NCI-H345 (cell line): ENCODE results near the gene LMO1.

Experiments used
- DNase-seq: peaks from one replicate; lab custom pipeline; 2025; lab: John Stamatoyannopoulos, UW

LMO1 gene

DNA sequence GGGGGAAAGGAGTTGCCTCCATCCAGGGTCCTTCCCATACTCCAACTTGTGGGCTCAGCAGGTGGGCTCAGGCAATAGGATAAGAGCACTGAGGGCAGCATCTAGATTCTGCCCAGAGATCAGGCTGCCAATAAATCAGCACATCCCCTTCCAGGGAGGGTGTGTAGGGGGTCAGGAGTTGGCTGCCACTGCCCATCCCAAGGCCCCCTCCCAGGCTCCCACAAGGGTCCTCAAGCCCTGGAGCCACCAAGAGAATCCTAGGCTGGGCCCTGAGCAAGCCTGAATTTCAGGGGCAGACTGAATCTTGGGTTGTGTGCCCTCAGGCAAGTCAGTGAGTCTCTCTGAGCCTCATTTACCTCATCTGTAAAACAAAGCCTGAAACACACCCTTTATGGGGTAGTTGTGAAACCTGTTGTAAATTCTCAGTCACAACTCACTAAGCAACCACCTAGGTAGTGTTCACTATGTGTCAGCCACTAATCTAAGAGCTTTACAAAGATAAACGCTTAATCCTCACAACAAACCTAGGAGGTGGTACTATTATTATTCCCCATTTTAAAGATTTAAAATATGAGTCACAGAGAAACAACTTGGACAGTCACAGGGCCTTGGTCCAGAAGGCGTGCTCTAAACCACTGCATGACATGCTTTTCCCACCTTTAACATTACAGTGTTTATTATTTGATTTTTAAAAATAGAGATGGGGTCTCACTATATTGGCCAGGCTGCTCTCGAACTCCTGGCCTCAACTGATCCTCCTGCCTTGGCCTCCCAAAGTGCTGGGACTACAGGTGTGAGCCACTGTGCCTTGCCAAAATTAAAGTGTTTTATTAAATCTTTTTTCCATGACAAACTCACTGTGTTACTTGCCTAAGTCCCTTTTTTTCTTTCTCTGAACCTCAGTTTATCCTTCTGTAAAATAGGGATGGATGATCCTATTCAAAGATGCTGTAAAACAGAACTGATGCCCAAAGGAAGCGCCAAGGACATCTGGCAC, 36.2 kb downstream of the LMO1 start:
- no peak for DNase-seq

DNA sequence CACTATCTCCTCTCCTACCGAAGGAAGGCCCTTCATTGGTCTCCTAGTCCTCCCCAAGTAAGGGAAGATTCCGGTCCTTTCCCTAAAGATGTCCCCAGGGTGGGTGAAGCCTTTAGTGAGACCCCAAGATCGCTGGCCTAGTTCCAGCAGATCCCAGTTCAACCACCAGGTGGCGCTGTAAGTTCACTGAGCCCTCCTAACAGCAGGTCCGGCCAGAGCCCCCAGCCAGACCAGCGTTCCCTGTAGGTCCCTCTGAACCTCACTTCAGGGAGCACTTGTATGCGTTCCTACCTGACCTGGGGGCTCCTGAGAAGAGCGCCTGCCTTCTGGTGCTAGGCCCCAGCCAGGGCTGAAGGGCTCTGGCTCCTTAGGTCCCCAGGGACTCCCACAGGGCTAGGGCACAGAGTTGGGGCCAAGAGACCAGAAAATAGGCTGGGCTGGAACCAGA, 38.1 kb downstream of the LMO1 start:
- peak; percentile 74 for DNase-seq

DNA sequence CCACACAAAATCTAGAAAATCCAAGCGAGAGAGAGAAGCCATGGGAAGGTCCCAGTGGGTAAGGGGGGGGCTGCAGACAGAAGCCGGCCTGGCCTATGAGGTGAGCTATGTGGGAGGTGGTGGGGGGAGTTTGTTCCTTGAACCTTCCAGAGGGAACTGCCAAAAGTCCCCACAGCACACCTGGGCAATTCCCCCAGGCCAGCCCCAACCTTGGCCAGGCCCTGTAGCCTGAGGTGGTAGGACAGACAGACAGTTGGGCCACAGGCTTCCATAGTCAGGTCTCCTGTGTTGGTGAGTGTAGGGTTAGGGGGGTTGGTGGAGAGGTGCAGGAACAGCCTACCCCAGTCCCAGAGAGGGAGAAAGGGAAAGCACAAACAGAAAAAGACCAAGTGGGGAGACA, 39.0 kb downstream of the LMO1 start:
- no peak for DNase-seq

DNA sequence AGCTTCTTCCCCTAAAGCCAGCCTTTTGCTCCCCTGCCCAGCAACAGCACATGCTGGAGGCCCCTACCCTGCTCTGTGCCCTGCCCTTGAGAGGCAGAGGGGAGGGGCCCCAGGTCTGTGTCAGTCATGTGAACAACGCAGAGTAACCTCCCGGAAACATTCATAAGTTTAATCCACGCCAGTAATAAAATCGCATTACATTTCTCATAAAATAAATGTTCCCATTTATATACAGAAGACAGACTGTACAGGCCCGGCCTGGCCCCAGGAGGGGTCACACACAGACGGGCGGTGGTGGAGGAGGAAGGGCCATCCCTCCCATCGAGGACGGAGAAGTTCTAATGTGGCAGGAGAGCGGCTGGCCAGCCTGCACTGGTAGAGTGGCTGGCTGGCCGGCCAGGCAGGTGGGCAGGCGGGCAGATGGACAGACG, 39.5 kb downstream of the LMO1 start:
- no peak for DNase-seq

DNA sequence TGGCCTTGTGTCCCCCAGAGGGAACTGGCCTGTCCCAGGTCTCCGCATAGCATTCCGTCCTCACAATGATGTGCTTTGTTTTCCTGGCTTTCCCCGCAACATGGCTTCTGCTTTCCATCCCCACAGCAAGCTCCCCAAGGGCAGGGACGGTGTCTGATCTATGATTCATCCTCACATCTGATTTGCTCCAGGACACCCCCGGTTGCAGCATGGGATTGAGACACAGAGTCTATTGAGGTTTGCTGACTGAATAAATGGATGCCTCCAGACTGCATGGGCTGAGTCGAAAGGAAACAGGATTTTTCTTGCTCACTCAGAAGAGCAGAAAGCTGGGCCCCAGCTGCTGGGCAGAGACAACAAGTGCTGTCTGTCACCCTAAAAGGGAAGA, 40.2 kb downstream of the LMO1 start:
- no peak for DNase-seq

DNA sequence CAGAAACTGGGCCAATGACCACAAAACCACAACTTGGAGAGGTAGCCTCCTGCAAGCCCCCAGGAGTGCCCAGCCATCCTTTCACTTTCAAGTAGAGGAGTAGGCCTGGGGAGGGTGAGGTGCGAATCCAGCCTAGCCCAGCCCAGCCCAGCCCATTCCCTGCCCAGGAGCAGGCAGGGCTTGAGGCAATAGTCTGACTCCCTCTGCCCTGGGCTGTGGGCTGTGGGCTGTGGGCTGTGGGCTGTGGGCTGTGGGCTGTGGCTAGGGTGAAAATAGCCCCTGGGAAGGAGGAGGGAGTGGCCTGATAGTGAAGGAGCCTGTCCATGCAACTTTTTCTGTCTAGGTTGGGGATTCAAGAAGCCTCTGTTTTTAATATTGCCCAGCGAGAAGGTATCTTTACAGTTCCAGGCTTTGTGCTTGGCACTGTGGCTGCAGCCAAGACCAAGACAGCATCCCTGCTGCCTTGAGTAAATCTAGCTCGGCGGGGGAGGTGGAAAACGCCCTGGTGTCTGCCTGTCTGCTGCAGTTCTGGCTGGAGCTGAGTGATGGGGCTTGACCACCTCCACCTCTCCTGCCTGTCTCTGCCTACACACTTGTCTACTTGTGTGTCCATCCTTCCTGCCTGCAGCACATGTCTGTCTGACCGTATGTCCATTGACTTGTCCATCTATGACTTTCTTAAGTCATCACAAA, 40.7 kb downstream of the LMO1 start:
- no peak for DNase-seq

DNA sequence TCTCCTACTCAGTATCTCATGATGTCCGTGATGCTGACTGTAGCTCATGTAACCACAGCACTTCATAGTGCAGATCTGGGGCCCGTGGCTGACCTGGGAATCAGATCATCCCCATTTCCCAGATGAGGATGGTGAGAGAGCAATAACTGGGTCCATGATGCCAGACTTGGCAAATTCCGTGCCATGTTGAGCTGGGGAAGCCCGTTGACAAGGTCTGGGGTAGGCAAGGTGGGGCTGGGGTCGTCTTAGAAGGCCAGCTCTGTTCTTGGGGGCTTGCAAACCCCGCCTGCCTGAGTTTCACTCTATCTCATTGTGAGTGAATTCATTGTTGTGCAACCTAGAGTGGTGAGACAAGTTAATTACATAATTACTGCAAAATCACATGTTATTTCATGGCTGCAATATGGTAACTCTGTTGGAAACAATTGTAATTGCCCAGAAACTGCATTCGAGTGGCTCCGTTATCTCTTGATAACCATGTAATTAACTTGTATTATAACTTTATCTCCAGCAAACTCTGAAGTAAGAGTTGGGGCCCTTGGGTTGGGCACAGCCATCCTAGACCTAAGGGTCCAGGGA, 41.7 kb downstream of the LMO1 start:
- DNase-seq: no peak

DNA sequence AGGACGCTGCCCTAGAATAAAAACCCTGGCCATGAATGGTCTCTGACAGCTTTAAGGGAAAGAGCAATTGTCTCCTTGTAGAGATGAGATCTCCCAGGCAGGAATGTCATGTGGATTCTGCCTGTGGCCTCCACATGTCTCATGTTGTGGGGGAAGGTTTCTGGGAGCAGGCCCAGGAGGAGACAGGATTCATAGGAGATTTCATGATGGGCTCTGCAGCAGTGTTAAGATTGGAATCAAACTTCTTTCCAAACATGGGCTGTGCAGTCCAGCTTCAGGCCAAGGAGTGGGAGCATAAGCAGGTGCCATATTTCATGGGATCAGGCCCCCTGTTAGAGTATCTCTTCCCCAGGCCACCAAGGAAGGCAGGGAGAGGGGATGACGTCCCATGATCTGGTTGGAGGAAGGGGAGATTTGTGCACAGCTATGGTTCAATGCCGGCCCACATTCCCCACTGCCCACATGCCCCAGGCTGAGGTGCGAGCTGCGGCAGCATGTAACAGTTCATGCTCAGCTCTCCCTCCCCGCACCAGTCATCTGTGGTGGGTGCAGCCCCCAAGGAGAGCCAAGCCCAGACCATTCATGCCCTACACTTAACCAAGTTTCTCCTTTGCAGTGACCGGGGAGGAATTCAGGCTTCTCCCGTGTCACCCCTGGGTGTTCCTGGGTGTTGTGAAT, 42.5 kb downstream of the LMO1 start:
- DNase-seq: no peak

DNA sequence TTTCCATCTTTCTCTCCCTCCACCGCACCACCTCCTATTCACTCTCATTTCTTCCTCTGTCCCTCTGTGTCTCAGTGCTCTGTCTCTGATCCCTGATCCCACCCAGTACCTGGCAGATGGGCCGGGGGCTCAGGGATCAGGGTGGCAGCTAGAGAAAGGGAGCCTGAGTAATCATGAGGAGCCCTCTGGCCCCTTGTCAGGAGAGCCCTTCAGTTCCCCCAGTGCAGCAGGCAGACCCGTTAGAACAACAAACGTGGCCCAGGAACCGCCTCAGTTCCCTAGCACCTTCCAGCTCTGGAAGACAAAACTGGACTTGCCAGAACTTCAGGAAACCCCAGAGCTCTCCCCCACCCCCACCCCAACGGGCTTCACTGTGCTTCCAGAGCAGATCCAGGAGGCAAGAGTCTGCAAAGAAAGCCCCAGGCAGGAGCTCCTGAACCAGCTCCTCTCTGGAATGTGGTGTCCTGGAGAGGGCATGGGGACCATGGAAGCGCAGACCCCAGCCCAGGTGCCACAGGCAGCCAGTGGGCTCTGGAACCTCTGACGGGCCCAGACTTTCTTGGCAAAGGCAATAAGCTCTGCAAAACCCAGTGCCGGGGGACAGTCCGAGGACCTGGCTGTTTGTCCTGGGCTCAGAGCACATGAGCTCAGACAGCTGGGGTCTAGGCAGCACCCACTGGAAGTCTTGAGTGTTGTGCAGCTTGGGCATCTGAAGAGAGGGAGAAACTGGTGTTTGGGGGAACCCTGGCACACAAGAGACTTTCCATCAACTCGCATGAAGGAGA, 43.2 kb downstream of the LMO1 start:
- no peak for DNase-seq

DNA sequence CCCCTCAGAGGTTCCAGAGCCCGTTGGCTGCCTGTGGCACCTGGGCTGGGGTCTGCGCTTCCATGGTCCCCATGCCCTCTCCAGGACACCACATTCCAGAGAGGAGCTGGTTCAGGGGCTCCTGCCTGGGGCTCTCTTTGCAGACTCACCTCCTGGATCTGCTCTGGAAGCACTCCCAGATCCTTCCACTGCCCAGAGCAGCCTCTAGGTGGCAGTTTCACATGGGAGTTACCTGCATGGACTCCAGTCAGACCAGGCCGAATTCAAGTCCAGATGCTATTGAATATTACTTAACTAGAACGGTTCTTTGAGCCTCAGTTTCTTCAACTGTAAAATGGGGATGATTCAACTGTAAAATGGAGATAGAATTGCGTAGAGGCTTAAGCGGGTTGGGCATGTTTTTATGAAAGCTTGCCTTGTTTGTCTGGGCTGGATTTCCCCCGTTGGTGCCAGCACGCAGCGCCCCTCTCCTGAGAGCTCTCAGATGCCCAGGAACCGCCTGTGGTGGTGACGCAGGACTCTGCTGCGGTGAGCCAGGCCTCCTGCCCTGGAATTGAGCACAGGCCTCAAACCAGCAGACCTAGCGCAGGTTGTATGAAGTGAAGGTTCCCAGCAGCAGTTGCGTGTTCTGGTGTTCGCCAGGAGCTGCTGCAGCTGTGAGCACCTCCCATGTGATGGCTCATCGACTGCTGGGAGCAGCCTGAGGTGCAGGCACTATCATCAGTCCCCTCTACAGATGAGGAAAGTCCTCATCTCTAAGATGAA, 44.2 kb downstream of the LMO1 start:
- DNase-seq: peak; percentile 39

DNA sequence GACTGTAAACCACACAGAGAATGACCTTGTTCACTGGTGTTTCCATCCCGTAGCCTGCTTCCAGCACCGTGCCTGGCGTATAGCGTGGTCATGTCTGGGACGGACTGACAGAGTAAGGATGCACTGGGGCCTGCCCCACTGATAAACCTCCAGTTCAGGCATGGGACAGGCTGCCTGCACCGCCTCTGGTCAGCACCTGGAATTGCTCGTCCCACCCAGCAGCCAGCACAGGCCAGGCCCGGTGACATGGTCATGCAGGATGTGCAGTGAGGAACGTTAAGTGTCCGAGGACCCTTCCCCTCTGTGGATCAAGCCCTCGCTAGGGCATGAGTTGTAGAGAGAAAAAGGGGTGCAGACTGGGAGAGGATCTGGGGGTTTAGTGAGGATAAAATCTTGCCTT, 44.8 kb downstream of the LMO1 start:
- DNase-seq: no peak

DNA sequence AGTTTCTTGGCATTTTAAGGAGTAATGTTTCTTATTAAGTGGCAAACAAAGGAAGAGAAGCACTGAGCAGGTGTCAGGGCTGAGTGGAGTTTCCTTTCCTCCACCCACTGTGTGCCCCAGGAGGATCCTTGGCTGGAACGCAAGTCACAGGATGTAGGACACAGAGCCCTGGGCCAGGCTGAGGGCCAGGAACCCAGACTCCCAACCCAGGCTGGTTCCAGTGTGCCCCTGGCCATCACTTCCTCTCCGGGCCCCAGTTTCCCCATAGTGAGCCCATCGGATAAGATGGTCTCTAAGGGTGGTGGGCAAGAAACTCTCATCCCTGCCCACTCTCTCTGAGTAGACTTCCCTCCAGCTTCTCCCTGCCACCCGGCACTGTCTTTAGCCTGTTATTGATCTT, 45.3 kb downstream of the LMO1 start:
- DNase-seq: no peak

DNA sequence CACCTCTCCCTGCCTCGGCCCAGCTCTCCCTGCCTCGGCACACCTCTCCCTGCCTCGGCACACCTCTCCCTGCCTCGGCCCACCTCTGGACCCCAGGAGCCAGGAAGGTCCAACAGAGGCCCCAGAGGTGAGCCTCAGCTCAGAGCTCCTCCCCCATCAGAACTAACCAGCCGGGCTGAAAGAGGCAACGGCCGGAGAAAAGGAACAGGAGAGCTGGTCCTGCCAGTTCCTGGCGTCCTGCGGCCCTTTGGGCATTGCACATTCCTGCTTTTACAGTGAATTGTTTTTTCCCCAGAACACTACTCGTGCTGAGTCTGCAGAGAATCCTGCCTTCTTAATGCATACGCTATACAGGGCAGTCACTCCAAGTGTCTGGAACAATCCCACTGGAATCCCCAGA, 45.8 kb downstream of the LMO1 start:
- DNase-seq: no peak

DNA sequence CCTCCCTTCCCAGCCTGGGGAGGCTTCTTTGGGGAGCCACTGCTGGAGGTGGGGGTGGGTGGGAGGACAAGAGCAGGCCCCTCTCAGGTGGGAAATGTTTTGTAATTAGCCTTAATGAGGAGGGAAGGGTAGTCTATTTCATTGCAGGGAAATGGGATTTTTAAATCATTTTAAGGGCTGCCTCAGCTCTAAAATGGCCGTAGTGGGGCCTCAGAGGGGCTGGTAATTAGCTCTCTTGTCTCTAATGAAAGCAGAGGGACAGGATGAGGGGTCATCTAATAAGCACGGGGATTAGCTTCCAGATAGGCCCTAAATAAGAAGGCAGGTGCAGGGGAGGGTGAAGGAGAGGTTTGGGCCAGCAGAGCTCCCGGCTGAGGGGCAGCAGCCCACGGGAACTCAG, 46.5 kb downstream of the LMO1 start:
- DNase-seq: no peak

DNA sequence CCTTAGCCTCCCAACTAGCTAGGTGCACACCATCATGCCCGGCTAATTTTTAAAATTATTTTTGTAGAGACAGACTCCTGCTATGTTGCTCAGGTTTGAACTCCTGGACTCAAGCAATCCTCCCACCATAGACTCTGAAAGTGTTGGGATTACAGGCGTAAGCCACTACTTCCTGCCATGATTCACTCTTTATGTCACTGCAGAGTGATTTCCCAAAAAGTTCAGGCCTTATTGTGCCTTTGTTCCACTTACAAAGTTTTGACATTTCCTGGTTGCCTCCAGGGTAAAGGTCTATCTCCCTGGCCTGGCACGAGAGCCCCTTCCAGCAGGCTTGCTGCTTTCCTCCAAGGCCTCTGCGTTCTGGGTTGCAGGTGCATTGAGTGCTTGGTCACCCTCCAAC, 50.3 kb downstream of the LMO1 start:
- no peak for DNase-seq

DNA sequence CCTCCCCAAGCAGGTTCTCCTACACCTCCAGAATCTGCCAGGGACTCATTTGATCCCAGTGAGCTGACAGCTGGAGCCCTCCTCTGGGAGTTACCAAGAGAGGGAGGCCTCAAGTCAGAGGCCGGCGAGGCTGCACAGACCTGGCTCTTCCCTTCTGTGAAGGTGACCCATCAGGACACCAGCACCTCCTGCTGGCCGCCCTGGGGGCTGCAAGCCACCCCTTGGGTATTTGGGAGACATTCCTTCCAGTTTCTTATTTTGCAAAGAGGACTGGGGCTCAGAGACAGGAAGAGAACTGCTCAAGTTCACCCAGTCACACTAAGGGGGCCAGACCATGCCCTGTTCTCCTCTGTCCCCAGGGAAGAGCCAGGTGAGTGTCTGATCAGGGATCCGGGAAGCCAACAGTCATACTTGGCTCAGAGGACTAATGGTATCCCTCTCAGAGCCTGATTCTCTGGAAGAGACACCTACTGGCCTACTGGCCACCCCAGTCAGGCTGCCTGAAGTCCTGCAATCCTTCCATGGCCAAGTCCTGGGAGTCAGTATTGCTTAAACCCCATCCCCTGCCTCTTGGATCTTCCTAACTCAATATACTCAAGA, 54.4 kb downstream of the LMO1 start:
- no peak for DNase-seq

DNA sequence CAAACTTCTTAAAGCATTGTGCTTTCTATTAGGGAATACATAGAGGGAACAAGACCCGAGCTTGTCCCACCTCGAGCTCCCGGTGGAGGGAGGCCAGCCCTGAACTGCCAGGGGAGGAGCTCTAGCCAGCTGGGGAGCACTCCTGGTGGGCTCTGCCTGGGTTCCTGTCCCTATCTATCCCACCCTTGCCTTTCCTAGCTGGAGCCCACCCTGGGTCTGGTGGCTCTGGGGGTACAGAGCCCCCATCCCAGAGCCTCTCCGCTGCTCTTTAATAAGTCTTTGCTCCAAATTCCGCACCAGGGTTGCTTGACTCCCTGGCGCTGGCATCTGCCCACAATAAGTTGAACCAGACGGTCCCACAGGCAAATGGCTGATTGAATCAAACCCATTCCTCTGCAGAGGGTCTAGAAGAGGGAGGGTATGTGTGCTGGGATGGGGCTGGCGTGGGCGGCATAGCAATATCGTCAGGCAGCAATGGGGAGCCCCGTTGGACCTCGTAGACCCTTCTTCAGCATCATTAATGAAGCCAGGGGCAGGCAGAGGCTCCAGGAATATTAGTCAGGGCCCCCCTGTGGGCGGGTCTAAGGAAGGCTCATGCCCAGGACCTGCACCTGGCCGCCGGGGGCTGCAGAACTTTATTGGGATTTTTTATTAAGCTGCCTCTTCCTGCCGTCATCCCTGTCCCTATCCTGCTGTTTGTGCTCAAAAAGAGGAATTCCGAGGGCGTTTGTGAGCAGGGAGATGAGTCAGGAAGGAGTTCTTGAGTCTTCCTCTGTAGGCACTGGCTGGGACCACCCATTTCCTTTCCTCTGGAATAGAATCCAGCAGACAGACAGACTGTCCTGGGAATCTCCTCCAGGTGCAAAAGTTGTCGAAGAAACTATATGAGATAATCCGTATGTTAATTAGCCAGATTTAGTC, 56.3 kb downstream of the LMO1 start:
- DNase-seq: no peak

DNA sequence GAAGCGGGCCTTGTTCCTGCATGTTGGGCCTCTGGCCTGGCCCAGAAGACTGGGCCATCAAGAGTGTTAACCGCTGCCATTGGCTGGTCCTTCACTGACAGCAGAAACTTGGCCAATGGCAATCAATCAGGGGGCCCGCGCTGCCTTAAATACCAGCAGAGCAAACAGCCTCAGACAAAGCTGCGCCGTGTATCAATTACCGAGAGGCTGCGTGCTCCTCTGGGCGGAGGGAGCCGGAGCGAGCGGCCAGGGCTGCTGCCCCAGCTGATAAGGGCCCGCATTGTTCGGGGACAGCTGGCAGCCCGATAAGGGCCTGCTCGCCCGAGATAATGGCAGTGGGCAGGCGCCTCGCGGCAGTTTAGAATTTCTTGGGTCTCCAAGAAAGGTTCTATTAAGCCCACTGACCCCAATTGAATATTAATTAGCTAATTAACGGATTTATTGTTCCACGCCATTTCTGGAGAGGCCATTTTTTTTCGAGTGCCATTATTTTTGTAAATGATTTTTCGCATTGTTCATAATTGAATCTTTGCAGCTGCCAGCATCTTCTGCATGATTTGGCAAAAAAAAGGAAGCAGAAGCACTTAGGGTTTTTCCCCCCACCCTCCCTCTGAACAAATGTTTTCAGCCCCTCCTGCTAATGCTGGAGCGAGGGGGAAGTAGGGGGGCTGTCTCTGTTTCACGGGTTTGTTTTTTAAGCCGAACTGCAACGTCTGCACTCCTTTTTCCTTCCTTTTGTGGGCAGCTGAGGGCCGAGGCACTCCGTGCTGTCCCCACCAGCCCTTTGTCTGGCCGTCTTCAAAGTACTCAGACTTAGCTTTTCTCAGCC, 57.2 kb downstream of the LMO1 start:
- no peak for DNase-seq
